ENCODE measurements around the gene ADAT3.

GRCh38 chr19:1935484-1936208 lies 30.4 kb downstream of the ADAT3 start:
- TF ChIP-seq CTCF (IDR thresholded peaks at IDR 0.05) = no peak
- no peak for TF ChIP-seq ZSCAN20 (CRISPR knock-in tag; IDR thresholded peaks at IDR 0.05)
